Mesothelial cell of epicardium (in vitro differentiated cells): ENCODE measurements around the gene GRIN3B. TPM values are rescaled to one million over a fixed set of nuclear protein-coding genes. Genes with fewer than 3 reads are reported as not detected.
A peak's percentile ranks its signal among the peaks of the same experiment; 100 is the strongest.

ENCODE experiments used
- DNase-seq, 2 experiments: peaks; one replicate each; pipeline ENCODE4 v3.0.0; 2021; ENCODE audit warnings: low spot score in 2 of 2; ENCODE audit not compliant: unreplicated experiment in 2 of 2
- H3K27ac Mint-ChIP-seq: 2 replicates; pipeline ENCODE4 v1.8.0; 2021; ENCODE audit warnings: mixed read lengths
- H3K27me3 Mint-ChIP-seq: 2 replicates; pipeline ENCODE4 v1.8.0; 2021; ENCODE audit warnings: low read depth, mixed read lengths
- H3K36me3 Mint-ChIP-seq: 2 replicates; pipeline ENCODE4 v1.8.0; 2021; ENCODE audit warnings: mixed read lengths
- H3K4me1 Mint-ChIP-seq: 2 replicates; pipeline ENCODE4 v1.8.0; 2021; ENCODE audit warnings: mixed read lengths
- H3K4me3 Mint-ChIP-seq: 2 replicates; pipeline ENCODE4 v1.8.0; 2021; ENCODE audit warnings: mild to moderate bottlenecking, moderate library complexity, mixed read lengths
- H3K9me3 Mint-ChIP-seq: 2 replicates; pipeline ENCODE4 v1.8.0; 2021; ENCODE audit warnings: mixed read lengths
- CTCF ChIP-seq: fragments of 200-600 bp; sonication (generic); IDR thresholded peaks from one replicate; pipeline ENCODE4 v1.5.0; 2021; ENCODE audit warnings: antibody characterized with exemption; ENCODE audit not compliant: unreplicated experiment
- total RNA-seq: library from RNA; stranded (reverse); gene quantifications from 3 replicates; pipeline ENCODE4 v1.2.1, GENCODE V29; 2021

The GRIN3B gene
- total RNA-seq, 1 donor from 2014 or later = 0.34 TPM

- no peak for TF ChIP-seq CTCF
- Mint-ChIP-seq H3K36me3 (peaks cover 23% of the 10 kb centered on the region), H3K4me1 (no peaks in the 10 kb centered on the region), H3K27ac (no peak overlapping the region), H3K9me3 (no peaks in the 10 kb centered on the region), H3K4me3 (no peak overlapping the region), H3K27me3 (no peaks in the 10 kb centered on the region)
- no peak for DNase-seq
These were observed 28.4 kb upstream of the GRIN3B start for GRCh38 chr19:971795-972194.

- Mint-ChIP-seq H3K27ac (peak overlapping the region; percentile 50), H3K4me3 (no peak overlapping the region), H3K36me3 (peaks cover 22% of the 10 kb centered on the region), H3K4me1 (no peaks in the 10 kb centered on the region), H3K27me3 (no peaks in the 10 kb centered on the region), H3K9me3 (no peaks in the 10 kb centered on the region)
- TF ChIP-seq CTCF = no peak
- no peak for DNase-seq
These were observed 27.9 kb upstream of the GRIN3B start for GRCh38 chr19:972281-972680.

GRCh38 chr19:973726-974563 lies 26.3 kb upstream of the GRIN3B start:
- no peak overlapping the region for H3K27ac Mint-ChIP-seq
- peaks cover 13% of the 10 kb centered on the region for H3K36me3 Mint-ChIP-seq
- TF ChIP-seq CTCF = no peak
- H3K4me1 Mint-ChIP-seq = no peaks in the 10 kb centered on the region
- DNase-seq = no peak
- no peak overlapping the region for H3K4me3 Mint-ChIP-seq
- H3K27me3 Mint-ChIP-seq = no peaks in the 10 kb centered on the region
- no peaks in the 10 kb centered on the region for H3K9me3 Mint-ChIP-seq

GRCh38 chr19:974564-975257 lies 25.5 kb upstream of the GRIN3B start:
- H3K27ac Mint-ChIP-seq = no peak overlapping the region
- no peak overlapping the region for H3K4me3 Mint-ChIP-seq
- peaks cover 13% of the 10 kb centered on the region for H3K36me3 Mint-ChIP-seq
- H3K27me3 Mint-ChIP-seq = no peaks in the 10 kb centered on the region
- no peak for TF ChIP-seq CTCF
- H3K4me1 Mint-ChIP-seq = peaks cover 4% of the 10 kb centered on the region
- no peaks in the 10 kb centered on the region for H3K9me3 Mint-ChIP-seq
- DNase-seq = no peak

GRCh38 chr19:976476-976875 lies 23.7 kb upstream of the GRIN3B start:
- Mint-ChIP-seq H3K4me3 (no peak overlapping the region), H3K27ac (peak overlapping the region; percentile 54), H3K27me3 (no peaks in the 10 kb centered on the region), H3K36me3 (peaks cover 7% of the 10 kb centered on the region), H3K9me3 (no peaks in the 10 kb centered on the region), H3K4me1 (peaks cover 4% of the 10 kb centered on the region)
- no peak for DNase-seq
- no peak for TF ChIP-seq CTCF
